Erythroblast (primary cell): ENCODE measurements around the gene PRICKLE2.

Source experiments
- DNase-seq, 2 experiments: peaks; one replicate each; lab custom pipeline; 2025; lab: John Stamatoyannopoulos, UW
- GATA1 ChIP-seq: IDR thresholded peaks from 2 replicates; pipeline ENCODE4 v1.6.1; 2011; ENCODE audit warnings: low read depth, mild to moderate bottlenecking, control low read depth, low read length, moderate library complexity
- POLR2A ChIP-seq: IDR thresholded peaks from 2 replicates; pipeline ENCODE4 v1.6.1; 2011; ENCODE audit warnings: mild to moderate bottlenecking, low read length

PRICKLE2 gene

GRCh38 chr3:64086479-64087252 is 138.6 kb downstream of the PRICKLE2 start:
- TF ChIP-seq GATA1 (no peak), POLR2A (no peak)
- no peak for DNase-seq

- DNase-seq, result no peak
- no peak for TF ChIP-seq GATA1
- TF ChIP-seq POLR2A, result no peak
Observed at GRCh38 chr3:64084640-64085039, 140.6 kb downstream of the PRICKLE2 start.

- no peak for DNase-seq
- TF ChIP-seq POLR2A, result no peak
- TF ChIP-seq GATA1, result no peak
Observed at GRCh38 chr3:64083575-64083974, 141.7 kb downstream of the PRICKLE2 start.

GRCh38 chr3:64082961-64083541 is 142.2 kb downstream of the PRICKLE2 start:
- DNase-seq, result no peak
- TF ChIP-seq GATA1 (no peak), POLR2A (no peak)

GRCh38 chr3:64082411-64082810 is 142.9 kb downstream of the PRICKLE2 start:
- TF ChIP-seq POLR2A, result no peak
- TF ChIP-seq GATA1, result no peak
- DNase-seq, result no peak

- TF ChIP-seq POLR2A, result no peak
- no peak for TF ChIP-seq GATA1
Observed at GRCh38 chr3:64081235-64081630, 144.0 kb downstream of the PRICKLE2 start.

GRCh38 chr3:64080616-64081234 is 144.5 kb downstream of the PRICKLE2 start:
- no peak for DNase-seq
- no peak for TF ChIP-seq GATA1
- no peak for TF ChIP-seq POLR2A

More at GRCh38 chr3:64081235-64081630, 144.0 kb downstream of the PRICKLE2 start:
- no peak for DNase-seq

GRCh38 chr3:64079369-64080150 is 145.7 kb downstream of the PRICKLE2 start:
- no peak for TF ChIP-seq GATA1
- no peak for TF ChIP-seq POLR2A
- no peak for DNase-seq

- no peak for TF ChIP-seq GATA1
- no peak for TF ChIP-seq POLR2A
Observed at GRCh38 chr3:64078966-64079365, 146.3 kb downstream of the PRICKLE2 start.

GRCh38 chr3:64074895-64075679 is 150.2 kb downstream of the PRICKLE2 start:
- no peak for DNase-seq
- TF ChIP-seq GATA1 (no peak), POLR2A (no peak)

More at GRCh38 chr3:64078966-64079365, 146.3 kb downstream of the PRICKLE2 start:
- no peak for DNase-seq

GRCh38 chr3:64074060-64074459 is 151.2 kb downstream of the PRICKLE2 start:
- TF ChIP-seq GATA1 (no peak), POLR2A (no peak)
- DNase-seq, result no peak

GRCh38 chr3:64073158-64073761 is 152.0 kb downstream of the PRICKLE2 start:
- DNase-seq, result no peak
- TF ChIP-seq POLR2A (no peak), GATA1 (no peak)

- no peak for DNase-seq
- TF ChIP-seq GATA1 (no peak), POLR2A (no peak)
Observed at GRCh38 chr3:64072126-64072525, 153.1 kb downstream of the PRICKLE2 start.
